GM19240 (cell line): Measurements from ENCODE around the gene RBM39.
"Not testable (repeated sequence)": the region's sequence is repeated elsewhere in the genome, so short reads cannot be mapped to it uniquely, and the experiment has no call there.

ENCODE experiments used
- DNase-seq: peaks from one replicate; pipeline ENCODE4 v3.0.0; 2011; ENCODE audit warnings: low spot score; ENCODE audit not compliant: insufficient read length

RBM39 gene

DNA sequence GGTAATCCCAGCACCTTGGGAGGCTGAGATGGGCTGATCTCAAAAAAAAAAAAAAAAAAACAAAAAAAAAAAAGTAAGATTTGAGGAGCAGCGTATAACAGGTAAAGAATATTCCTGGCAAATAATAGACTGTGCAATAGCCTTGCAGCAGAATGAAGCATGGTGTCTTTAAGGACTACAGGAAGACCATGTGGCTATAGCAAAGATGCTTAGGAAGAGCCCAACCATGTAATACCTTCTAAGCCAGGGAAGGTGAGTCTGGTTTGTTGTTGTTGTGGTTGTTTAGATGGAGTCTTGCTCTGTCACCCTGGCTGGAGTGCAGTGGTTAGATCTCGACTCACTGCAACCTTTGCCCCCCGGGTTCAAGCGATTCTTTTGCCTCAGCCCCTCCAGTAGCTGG is 14.3 kb upstream of the RBM39 start:
- DNase-seq = no peak

DNA sequence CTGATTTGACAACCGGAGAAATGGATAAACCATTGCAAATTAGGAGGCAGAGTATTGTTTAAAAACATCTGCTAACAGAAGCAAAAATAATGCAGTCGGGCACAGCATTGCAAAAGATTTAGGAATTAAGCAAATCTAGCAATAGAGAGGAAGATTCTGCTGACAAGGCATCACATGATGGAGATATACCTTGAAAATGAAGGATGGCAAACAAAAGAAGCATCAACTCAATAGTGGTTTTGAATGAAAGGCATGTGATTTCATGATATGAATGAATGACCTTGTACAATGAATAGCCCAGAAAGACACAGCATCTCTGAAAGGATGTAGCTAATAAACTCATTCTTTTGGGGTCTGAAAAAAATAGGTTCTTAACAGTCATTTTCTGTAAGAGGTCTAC is 8.6 kb upstream of the RBM39 start:
- DNase-seq = no peak

DNA sequence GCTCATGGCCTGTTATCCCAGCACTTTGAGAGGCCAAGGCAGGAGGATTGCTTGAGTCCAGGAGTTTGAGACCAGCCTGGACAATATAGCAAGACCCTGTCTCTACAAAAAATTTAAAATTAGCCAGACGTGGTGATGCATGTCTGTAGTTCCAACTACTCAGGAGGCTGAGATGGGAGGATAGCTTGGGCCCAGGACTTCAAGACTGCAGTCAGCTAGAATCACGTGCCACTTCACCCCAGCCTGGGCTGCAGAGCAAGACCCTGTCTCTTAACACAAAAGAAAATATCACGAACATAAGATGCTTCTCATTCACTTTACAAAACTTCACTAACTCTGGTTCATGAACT is 2.4 kb upstream of the RBM39 start:
- not testable (repeated sequence) for DNase-seq

DNA sequence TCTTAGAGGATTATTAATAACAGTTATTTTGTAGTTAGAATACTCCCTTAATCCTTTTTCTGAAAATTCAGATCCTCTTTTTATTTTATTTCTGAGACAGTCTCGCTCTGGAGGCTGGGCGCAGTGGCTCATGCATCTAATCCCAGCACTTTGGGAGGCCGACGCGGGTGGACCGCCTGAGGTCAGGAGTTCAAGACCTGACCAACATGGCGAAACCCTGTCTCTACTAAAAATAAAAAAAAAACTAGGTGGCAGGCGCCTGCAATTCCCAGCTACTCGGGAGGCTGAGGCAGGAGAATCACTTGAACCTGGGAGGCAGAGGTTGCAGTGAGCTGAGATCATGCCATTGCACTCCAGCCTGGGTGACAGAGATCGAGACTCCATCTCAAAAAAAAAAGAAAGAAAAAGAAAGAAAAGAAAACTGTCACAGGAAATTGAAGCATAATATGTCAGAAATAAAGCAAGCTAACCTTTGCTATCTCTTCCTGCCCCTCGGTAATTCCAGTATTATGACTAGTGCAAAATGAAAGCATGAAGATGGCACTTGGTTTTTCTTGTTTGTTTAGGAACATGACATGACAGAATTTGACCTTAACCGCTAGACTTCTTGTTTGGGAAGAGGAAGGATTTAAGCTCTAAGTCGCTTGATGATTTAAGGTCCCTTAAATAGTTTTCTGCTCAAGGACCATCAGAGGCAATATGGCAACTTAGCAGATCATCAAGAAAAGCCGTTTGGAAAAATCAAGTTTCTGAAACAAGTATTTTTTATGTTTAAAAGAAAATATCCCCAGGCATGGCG is 1.8 kb upstream of the RBM39 start:
- no peak for DNase-seq

DNA sequence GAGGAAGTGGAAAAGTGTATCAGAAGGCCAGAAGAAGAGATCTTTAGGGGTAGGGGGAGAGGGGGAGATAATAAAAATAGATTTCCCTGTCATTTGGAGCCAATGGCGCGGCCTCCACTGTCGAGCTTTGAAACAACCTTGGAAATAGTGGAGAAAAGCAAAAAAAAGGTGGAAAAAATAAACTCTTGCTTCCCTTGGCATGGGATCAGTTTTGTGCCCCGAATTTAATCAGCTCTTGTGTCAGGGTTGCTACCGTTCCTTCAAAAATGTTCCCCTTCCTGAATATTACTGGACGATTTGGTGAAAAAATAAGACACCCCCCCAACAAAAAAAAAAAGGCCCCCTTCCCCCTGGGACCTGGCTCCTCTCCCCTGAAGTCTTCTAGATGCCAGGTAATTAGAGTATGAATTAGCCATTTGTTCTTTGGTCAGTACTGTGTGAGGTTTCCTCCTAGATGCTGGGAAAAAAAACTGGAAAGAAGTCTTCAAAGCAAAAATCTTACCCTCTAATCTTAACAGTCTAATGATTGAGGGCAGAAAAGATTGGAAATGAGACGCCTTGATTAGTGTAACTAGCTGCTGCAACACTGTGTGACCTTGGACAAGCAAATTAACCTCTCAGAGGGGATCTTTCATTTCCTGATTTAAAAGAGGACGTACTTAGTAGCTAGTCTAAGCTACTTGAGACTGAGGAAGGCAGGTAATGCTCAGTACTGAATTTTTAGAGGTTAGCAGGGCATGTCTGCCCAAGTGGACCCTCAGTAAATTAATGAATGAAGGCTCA is 872 bp upstream of the RBM39 start:
- peak; percentile 42 for DNase-seq

DNA sequence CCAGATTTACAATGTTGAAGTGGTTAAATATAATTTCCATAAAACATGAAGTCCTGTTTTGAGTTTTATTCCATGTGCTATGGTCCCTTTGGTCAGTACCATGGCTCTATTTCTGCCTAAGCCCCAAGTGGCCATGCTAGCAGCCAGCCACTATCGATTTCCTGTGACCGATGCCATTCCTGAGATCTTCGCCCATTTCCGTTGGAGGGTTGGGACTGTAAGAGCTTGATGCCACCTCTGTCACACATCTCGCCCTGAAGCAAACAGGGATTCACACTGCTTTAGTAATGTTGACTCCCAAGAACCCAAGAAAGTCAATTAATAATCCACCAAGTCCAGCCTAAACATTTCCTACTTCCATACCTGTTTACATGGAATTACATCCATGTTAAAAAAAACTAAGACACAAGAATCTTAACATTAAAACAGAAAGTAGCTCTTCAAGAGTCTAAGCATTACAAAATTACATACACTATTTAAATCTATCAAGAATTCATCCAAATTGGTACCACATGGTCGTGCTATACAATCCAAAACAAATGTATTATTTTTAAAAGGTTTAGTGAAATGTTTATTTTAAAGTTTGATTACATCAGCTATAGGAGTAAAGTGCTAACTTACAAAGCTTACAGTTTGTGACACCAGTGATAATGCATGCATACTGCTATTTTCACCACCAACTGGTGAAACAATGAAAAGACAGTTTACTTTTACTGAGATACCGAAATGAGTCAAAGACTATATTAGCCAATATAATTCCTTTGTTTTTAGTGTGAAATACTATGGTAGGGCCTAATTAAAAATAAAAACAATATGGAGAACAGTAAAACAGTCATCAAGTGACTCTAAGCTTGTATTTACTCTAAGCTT is 2.5 kb downstream of the RBM39 start:
- no peak for DNase-seq

DNA sequence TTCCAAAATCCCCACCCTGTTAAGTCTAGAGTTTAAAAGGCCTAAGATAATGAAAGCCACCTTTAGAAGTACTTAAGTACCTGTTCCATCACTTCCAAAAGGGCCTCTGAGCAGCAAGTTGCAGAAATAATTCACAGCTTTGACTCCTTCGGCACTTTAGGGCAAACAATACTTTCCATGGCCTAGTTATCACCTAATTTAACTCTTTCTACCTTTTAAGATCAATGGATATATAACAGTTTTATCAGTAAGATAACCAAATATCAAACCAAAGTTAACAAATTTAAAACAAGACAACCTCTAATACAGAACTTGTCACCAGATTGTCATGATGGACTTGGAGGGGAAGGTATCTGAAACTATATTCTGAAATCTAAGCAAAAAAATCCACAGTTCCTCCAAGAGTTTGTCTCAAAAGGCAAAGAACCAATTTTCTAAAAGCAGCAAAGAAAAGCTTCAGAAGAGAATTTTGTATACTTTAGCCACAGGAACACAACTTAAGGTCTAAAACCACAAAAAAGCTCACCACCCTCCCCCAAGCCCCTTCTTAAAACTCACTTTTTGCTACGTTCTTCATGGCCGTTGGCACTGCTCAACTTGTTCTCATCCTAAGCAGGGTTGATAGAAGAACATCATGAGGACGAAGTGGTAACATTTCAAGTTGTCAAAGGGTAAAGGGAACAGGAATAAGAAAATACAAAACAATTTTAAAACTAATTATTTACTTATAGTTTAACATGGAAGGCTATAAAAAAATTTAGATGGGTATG is 3.5 kb downstream of the RBM39 start:
- no peak for DNase-seq

DNA sequence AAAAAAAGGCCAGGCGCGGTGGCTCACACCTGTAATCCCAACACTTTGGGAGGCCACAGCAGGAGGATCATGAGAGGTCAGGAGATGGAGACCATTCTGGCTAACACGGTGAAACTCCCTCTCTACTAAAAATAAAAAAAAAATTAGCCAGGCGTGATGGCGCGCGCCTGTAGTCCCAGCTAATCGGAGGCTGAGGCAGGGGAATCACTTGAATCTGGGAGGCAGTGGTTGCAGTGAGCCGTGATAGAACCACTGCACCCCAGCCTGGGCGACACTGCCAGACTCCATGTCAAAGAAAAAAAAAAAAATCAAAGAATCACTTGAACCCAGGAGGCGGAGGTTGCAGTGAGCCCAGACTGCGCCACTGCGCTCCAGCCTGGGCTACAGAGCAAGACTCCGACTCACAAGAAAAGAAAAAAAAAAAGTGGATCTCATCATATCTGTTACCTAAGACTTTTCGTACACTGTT is 4.2 kb downstream of the RBM39 start:
- DNase-seq = no peak

DNA sequence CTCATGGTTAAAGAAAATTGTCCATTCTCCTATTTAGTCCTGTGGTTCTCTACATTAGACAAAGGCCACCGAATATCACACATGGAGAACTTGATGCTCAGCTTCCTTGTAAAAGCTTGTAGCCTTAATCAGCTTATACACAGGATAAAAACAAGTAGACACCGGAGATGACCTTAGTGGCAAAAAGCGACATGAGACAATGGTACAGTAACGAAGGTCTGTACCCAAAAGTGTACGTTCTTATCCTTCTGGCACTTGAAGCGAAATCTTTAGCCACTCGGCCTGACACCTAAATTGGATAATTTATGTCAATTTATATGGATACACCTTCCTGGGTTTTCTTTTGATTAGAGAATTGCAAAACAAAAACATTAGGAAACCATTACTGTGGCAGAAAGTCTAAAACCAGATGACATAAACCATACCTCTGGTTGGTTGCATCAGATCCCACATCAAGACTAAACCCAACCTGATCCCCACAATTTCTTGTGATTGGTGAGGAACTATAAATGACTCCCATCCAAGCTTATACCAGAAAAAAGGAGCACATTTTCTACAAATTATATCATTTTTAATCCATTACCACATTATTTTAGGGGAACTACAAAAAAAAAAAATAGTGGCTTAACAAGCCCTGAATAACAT is 6.1 kb downstream of the RBM39 start:
- no peak for DNase-seq

DNA sequence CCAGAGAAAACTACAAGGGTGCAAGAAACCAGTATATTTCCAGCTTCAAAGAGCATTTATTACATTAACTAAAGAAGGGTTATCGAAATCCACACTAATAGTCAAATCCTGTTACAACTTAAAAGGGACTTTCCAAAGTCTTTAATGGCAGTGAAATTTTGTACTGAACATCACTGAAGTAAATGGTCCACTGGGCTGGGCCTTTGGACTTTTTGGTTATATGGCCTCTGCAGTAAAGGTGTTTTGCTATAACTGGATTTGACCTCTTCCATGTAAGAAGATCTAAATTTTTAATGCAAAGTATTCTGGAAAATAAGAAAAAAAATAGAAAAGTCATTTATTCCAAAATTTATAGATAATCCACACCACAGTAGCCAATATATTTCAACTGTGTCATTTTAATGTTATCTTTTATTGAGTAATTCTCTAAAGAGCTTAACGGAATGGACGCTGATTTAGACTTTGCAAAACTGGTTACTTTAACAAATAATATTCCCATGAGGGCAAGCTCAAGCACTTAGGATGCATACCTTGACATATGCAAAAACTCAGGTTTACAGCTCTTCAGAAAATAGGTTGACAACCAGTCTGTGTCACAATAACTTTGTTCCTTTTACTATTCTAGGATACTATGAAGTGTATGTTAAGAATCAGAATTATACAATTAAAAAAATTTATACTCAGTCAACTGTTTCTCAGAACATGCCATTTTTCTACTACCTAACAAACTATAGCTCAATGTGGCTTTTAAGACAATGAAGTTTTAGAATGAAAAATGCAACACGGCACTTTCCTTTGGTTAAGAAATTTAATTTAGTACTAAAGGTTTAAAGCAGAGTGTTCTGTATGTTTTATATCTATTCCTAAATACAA is 7.0 kb downstream of the RBM39 start:
- no peak for DNase-seq

DNA sequence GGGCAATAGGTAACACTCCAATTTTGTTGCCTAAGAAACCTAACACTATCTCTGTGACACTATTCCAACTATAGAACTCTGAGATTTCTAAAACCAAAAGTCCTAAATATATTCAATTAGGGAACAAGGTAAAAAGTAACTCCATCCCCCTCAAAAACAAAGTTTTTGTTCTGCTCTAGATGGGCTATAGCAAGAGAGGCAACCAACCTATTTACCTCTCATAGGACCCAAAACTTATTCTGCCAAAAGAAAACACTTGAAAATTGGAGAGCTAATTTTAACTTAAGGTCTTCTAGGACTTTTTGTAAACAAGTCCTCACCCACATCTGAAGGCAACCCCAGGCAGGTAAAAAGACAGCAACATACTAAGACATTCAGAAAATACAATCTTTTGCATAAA is 7.7 kb downstream of the RBM39 start:
- no peak for DNase-seq

DNA sequence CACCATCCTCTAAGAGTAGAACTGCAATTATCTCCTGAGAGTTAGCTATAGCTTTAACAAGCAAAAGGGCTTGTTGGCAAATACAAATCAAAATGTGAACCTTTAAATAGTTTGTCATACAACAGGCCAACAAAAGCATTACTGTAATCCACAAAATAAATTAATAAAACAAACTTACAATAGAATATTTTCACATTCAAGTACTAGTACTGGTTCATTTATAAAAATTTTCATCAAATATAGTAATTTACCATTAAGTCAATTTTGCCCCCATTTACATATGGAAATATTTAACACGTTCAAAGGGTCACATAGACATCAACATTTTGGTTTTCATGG is 9.4 kb downstream of the RBM39 start:
- DNase-seq = no peak

DNA sequence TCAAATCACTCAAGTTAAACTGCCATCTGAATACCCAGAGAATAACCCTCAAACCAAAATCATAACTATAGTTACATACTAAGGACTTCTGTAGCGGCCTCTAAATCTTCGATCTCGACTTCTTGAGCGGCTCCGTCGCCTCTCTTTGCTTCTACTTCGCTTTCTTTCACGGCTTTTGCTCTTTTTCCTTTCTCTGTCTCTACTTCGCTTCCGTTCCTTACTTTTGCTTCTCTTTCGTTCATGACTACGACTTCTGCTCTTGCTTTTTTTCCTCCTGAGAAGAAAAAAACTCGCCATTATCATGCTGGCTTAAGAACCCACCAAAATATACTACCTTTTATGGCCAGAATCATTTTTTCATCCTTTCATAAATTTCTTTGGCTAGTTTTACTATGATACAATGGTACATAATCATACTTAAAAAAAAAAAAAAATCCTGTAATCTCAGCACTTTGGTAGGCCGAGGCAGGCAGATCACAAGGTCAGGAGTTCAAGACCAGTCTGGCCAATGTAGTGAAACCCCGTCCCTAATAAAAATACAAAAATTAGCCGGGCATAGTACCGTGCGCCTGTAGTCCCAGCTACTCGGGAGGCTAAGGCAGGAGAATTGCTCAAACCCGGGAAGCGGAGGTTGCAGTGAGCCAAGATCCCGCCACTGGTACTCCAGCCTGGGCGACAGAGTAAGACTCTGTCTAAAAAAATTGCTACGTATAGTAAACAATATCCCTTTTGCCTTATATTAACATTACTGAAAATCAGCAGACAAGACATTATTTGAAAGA is 10.0 kb downstream of the RBM39 start:
- no peak for DNase-seq

DNA sequence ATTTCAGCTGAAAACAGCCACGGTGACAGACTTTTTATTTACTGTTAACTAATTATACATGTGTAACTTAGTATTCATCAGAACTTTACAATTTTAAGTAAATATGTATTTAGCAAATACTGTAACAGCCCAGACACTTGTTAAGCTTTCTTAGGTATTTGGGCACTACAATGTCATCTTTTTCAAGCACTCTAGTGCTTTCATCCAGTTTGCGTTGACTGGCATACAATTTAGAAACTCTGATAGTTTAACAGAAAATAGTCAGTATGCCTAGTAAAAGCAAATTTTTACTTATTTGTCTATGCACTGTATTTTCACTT is 10.6 kb downstream of the RBM39 start:
- DNase-seq = no peak

DNA sequence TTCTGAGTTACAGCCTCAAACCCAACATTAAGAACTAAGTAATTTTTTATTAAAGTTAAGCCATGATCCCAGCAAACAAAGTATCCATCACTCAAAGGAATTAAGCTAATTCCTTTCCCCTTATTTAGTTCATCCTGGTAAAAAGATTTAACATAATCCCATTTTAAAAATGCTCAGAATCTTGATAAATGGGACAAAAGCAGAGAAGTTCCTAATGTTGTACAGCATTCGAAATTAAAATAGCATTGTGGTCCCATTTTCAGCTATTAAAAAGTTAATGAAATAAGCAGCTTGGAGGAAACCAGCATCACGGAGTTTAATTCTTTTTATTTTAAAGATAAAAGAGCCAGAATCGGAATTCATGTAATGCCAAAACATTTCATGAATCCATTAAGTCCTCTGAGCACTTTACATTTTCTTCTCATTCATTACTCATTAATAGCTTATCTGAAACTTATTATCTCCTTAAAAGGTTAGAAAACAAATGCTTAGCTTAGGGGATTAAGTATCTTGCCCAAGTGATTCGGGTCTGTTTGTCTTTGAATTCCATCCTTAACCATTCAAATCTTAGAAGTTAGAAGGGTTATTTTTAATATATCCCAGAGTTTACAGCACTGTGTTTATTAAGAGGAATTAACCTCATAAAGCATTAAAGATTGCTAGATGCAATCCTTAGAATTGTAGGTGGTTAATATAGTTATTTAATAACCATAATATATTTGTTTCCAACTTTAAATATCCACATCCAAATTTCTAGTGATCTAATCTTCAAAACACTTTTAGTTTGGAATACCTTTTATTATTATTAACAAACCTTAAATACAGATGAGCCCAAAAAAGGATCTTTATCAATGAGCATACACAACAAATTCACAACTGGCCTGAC is 11.2 kb downstream of the RBM39 start:
- DNase-seq = no peak

DNA sequence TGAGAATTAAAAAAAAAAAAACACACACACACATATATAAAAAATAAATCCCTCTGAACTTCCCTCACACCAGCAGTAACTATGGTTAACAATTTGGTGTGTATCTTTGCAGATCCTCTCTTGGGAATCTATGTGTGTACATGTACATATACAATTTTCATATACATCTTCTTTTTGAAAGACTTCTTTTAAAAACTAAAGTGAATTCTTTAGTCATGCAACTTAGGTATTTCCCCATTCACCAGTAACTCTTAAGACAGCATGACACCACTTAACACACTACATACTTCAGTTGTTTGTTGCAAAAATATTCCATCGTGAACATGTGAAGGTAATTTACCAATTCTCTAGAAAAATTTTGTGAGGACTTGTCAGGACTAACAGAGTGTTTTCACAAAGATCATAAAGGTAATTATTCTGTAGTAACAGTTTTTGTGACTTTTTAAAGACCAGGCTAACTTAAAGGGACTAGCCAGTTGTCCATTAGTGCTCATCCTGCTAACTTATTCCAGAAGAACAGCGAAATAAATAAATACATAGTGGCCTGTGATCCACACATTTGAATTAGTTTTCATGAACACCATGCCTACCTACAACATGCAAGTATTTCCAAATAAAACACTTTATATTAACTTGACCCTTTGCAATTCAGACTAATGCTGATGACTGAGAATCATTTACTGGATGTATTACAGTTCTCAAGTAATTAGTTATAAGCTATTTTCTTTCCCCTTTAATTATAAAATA is 12.1 kb downstream of the RBM39 start:
- no peak for DNase-seq

DNA sequence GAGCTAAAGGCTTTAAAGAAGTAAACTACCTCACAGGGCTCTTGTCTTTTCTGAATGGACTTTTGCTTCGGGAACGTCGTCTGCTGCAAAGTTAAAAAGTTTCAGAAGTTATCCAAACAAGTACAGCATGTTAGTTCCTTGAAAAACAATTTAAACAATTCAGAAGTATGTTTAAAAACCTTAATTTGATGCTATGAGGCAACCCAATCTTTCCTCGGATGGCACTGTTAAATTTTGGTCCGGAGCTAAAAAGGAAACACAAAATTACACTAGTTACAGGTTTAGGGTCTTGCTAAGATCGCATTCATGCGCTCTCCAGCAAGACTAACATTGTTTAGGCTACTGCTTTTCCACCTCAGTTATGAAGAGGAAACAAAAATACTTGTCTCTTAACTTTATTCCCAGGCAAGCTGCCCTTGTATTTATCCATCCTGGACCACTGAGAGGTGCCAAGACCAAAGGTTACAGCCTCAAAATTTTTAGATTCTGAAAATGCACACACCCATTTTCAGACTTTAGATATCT is 12.7 kb downstream of the RBM39 start:
- no peak for DNase-seq
